ENCODE results near the gene SHBG. TPM values are rescaled to one million over a fixed set of nuclear protein-coding genes. Genes with fewer than 3 reads are reported as not detected.

Gene SHBG, protein sequence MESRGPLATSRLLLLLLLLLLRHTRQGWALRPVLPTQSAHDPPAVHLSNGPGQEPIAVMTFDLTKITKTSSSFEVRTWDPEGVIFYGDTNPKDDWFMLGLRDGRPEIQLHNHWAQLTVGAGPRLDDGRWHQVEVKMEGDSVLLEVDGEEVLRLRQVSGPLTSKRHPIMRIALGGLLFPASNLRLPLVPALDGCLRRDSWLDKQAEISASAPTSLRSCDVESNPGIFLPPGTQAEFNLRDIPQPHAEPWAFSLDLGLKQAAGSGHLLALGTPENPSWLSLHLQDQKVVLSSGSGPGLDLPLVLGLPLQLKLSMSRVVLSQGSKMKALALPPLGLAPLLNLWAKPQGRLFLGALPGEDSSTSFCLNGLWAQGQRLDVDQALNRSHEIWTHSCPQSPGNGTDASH
- total RNA-seq (2014; rRNA removed; shearing (Covaris generic)), result not detected in 2 replicates

DNA sequence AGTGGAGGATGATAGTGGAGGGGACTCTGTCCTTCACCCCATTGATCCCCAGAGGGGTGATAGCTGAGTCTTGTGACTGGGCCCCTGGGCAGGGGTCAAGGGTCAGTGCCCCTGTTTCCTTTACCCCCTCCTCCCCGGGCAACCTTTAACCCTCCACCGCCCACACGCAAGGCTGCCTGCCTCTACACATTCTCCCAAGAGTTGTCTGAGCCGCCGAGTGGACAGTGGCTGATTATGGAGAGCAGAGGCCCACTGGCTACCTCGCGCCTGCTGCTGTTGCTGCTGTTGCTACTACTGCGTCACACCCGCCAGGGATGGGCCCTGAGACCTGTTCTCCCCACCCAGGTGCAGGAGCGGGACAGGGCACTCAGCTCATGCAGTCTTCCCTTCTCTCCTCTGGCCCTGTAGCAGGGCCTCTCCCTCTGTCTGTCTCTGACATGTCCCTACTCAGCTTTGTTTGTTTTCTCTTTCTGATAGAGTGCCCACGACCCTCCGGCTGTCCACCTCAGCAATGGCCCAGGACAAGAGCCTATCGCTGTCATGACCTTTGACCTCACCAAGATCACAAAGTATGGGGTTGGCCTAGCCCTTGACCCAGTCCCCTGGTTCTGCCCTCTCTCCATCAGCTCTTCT, at the start of gene SHBG:
SHBG (plus strand) TSS at position 197 of the 633 bp plus-strand sequence; CDS start at position 235, 38 bp downstream.

DNA sequence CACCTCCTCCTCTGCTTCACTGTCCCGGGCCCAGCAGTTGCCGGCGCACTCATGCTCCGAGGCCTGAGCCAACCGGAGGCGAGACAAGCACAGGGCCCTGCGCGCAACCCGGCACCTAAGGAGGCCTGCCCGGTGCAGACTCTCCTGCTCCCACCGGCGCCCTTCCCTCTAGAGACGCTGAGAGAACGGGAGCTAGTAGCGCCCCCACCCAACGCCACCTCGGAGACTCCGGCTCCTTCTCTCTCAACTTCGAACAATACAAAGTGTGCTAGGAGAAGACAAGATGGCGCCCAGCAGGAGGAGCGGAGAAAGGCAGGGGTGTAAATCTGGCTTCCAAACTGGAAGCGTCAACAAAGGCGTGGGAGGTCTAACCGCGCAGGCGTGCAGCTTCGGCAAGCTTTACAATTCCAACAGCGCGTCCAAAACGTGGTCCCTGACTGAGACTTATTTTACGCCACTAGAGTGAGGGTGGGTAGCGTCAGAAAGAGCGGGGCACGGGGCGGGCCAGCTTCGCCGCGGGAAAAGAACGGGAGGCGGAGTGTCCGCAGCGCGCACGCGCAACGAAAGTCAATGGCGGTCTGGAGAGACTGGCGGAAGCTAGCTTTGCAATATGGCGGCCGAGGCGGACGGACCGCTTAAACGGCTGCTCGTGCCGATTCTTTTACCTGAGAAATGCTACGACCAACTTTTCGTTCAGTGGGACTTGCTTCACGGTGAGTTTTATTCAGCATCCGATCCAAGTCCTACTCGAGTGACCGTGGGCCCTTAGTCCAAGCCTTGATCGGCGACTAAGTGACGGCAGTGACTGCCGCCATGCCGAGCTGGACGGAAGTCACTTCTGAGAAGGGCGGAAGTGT, 46.5 kb upstream of the SHBG start, which contains the start of gene MPDU1:
MPDU1 (plus strand) TSS at position 600 of the 857 bp plus-strand sequence; CDS start at position 611, 11 bp downstream.

DNA sequence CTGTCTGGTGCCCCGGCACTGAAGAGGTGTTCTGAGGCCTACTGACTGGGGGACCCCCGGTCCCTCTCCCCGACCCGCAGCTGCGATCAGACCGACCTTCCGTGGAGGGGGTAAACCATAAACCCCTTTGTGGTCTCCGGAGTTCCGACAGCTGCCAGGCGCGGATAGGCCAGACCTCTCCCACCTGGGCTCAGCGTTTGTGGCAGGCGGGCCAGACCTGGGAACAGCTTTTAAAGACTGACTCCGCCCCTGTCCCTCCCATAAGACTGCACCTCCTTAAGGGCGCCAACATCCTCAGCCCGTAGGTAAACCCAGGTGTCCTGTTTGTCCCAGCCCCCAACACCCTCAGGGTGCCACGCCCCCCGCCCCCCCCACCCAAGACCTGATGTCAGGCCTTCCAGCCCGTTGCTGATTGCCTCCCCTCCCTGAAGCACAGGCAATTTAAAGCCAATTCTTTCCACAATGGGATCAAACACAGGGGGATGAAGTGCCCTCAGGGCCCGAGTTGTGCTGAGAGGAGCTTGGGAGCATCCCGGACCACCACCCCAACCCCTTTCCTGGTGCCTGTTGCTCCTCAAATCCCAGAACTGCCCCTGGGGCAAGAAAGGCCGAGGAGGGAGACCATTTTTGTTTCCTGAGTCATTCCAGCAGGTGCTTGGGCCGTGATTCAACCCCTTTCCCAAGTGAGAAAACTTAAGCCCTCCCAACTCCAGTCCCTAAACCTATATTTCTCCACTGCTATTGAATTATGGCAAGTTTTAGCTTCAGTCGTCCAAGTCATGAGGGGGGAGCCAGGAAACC, 39.8 kb upstream of the SHBG start, which contains the start of gene SOX15:
SOX15 (minus strand) TSS at position 204 of the 801 bp plus-strand sequence. CDS start 418 bp downstream, outside the sequence.

DNA sequence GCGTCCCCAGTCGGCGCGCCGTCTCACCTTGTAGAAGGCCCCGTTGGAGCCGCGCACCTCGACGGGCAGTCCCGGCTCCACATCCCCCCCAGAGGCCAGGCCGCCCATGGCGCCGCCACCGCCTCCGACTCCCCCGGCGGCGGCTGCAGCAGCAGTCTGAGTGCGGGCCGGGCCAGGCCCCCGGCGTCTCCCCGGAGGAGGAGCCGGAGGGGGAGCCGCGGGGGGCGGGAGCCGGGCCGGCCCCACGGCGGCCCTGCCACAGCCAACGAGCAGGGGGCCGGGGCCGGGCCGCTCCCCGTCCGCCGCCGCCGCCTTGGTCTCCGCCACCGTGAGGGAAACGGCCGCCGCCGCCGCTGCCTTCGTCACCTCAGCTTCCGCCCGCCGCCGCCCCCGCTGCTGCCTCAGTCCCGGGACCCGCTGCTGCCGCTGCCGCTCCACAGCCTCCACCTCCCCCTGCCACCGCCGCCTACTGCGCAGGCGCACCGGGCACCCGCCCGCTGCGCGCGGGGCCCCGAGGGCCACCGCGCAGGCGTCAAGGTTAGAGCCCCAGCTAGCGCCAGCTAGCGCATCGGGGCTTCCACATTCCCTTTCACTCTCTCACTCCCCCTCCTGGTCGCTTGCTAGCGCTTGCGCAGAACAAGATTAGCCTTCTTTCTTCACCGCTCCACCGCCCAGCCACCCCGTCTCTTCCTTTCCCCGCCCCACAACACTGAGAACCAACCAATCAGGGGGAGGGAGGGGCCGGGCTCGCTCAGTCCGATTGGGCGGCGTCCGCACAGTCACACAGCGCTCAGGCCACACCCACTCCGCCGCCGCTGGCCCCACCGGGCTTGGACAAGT, 15.3 kb upstream of the SHBG start, which contains the start of gene FXR2:
FXR2 (minus strand) TSS at position 473 of the 840 bp plus-strand sequence; CDS start at position 108, 365 bp downstream.

DNA sequence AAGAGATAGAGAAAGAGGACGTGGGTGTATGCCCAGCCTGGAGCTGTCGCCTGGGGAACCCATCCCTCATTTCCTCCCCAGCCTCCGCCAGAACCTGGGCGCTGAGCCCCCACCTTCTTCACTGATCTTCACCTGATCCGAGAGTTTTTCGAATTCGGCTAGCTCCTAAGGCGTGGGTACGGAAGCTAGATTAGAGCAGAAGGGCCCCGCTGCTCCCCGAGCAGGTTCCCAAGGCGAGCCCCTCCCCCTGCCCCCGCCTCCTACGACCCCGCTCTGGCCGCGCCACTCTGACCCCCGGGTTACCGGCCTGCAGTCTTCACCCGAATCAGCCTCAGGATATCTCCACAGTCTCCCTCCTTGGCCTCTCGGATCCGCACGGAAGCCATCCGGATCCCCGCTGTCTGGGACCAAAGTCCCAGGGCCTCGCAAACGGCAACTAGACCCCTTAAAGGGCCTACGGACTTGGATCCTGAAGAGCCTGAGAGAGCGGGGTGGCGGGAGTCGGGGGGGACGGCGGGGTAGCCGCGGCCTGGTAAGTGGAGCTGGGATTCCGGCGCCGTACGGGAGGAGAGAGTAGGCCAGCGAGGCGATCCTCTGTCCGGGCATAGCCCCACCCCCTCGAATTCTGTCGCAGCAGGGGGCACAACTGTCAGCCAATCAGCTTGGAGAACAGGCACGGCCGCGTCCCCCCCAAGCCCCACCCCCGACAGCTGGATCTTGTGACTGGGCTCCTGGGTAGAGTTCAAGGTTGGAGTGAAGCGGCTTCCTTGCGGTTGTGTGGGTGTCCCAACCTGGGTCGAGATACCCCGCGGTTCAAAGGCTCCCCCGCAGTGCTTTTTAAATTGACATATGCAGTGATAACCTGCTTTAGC, 2.4 kb upstream of the SHBG start, which contains the start of gene SAT2:
SAT2 (minus strand) TSS at position 572 of the 872 bp plus-strand sequence; CDS start at position 386, 186 bp downstream.

DNA sequence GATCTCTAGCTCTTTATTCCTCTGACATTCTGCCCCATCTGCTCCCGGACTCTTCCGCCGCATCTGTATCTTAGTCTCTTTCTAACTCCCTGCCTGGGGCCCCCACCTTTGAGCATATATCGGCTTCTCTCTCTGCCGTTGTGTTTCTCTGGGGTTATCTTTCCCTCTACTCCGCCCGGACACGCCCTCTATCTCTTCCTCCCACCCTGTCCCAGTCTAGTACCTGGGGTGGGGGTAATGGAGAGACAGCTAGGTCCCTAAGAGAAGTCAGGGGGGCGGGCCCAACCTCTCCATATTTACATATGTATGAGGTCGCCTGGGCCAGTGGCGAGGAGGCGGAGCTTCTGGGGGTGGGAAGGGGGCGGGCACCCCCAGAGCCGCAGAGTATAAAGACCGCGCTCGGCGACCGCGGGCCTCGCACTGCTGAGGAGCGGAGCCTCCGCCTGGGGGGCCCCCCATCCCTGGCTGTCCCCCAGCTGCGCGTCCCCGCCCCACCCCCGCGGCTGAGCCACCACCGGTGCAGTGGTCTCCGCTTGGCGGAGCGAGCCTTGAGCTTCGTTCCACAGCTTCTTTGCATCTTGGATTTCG, 20.7 kb downstream of the SHBG start, which contains the start of gene ATP1B2:
ATP1B2 (plus strand) TSS at position 418 of the 588 bp plus-strand sequence. CDS start 593 bp downstream, outside the sequence.

Small RNA genes within 50 kb of the gene (small RNA-seq; reads per million reads assigned to genes)
- not detected for gene CD68

Other genes with a start within 250 kb of the SHBG start
- 1.0 and 2.4 TPM in 2 replicates for gene TNK1, start 249.0 kb upstream of the SHBG start, total RNA-seq (2014; rRNA removed; shearing (Covaris generic))
- 32.1 and 34.0 TPM in 2 replicates for gene PLSCR3, start 235.6 kb upstream of the SHBG start, total RNA-seq (2014; rRNA removed; shearing (Covaris generic))
- gene TMEM256, start 226.0 kb upstream of the SHBG start, total RNA-seq (2014; rRNA removed; shearing (Covaris generic)), result 111 and 127 TPM in 2 replicates
- 9.7 and 10.0 TPM in 2 replicates for gene NLGN2, start 222.3 kb upstream of the SHBG start, total RNA-seq (2014; rRNA removed; shearing (Covaris generic))
- gene SPEM1, start 209.8 kb upstream of the SHBG start, total RNA-seq (2014; rRNA removed; shearing (Covaris generic)), result not detected in 2 replicates
- gene SPEM2, start 204.5 kb upstream of the SHBG start, total RNA-seq (2014; rRNA removed; shearing (Covaris generic)), result not detected in 2 replicates
- gene SPEM3, start 201.3 kb upstream of the SHBG start, total RNA-seq (2014; rRNA removed; shearing (Covaris generic)), result not detected in 2 replicates
- gene TMEM102, start 194.7 kb upstream of the SHBG start, total RNA-seq (2014; rRNA removed; shearing (Covaris generic)), result 4.0 and 7.8 TPM in 2 replicates
- gene FGF11, start 190.6 kb upstream of the SHBG start, total RNA-seq (2014; rRNA removed; shearing (Covaris generic)), result 0.38 and 0.98 TPM in 2 replicates
- gene CHRNB1, start 185.1 kb upstream of the SHBG start, total RNA-seq (2014; rRNA removed; shearing (Covaris generic)), result 6.1 and 6.9 TPM in 2 replicates
- 12.8 and 13.5 TPM in 2 replicates for gene ZBTB4, start 150.5 kb upstream of the SHBG start, total RNA-seq (2014; rRNA removed; shearing (Covaris generic))
- gene SLC35G6, start 148.7 kb upstream of the SHBG start, total RNA-seq (2014; rRNA removed; shearing (Covaris generic)), result not detected in 2 replicates
- gene POLR2A, start 145.8 kb upstream of the SHBG start, total RNA-seq (2014; rRNA removed; shearing (Covaris generic)), result 53.6 and 115 TPM in 2 replicates
- gene TNFSF12, start 81.1 kb upstream of the SHBG start, total RNA-seq (2014; rRNA removed; shearing (Covaris generic)), result 0.45 and 0.66 TPM in 2 replicates
- 0.90 and 1.5 TPM in 2 replicates for gene TNFSF13, start 71.4 kb upstream of the SHBG start, total RNA-seq (2014; rRNA removed; shearing (Covaris generic))
- gene SENP3, start 68.2 kb upstream of the SHBG start, total RNA-seq (2014; rRNA removed; shearing (Covaris generic)), result 96.6 and 98.8 TPM in 2 replicates
- 29.1 and 38.4 TPM in 2 replicates for gene CD68, start 50.5 kb upstream of the SHBG start, total RNA-seq (2014; rRNA removed; shearing (Covaris generic))
- 88.3 and 111 TPM in 2 replicates for gene MPDU1, start 46.3 kb upstream of the SHBG start, total RNA-seq (2014; rRNA removed; shearing (Covaris generic))
- 0.60 TPM in 1 of 2 replicates, not detected in the other for gene SOX15, start 40.0 kb upstream of the SHBG start, total RNA-seq (2014; rRNA removed; shearing (Covaris generic))
- 78.4 and 79.8 TPM in 2 replicates for gene FXR2, start 15.2 kb upstream of the SHBG start, total RNA-seq (2014; rRNA removed; shearing (Covaris generic))
- gene SAT2, start 2.3 kb upstream of the SHBG start, total RNA-seq (2014; rRNA removed; shearing (Covaris generic)), result 36.6 and 36.9 TPM in 2 replicates
- 0.03 and 0.08 TPM in 2 replicates for gene ATP1B2, start 20.8 kb downstream of the SHBG start, total RNA-seq (2014; rRNA removed; shearing (Covaris generic))
- 40.1 and 41.7 TPM in 2 replicates for gene TP53, start 57.4 kb downstream of the SHBG start, total RNA-seq (2014; rRNA removed; shearing (Covaris generic))
- gene WRAP53, start 58.3 kb downstream of the SHBG start, total RNA-seq (2014; rRNA removed; shearing (Covaris generic)), result 10.4 and 22.0 TPM in 2 replicates
- gene EFNB3, start 75.1 kb downstream of the SHBG start, total RNA-seq (2014; rRNA removed; shearing (Covaris generic)), result 2.6 and 3.1 TPM in 2 replicates
- 4.2 and 8.5 TPM in 2 replicates for gene DNAH2, start 87.6 kb downstream of the SHBG start, total RNA-seq (2014; rRNA removed; shearing (Covaris generic))
- gene KDM6B, start 204.1 kb downstream of the SHBG start, total RNA-seq (2014; rRNA removed; shearing (Covaris generic)), result 38.3 and 73.9 TPM in 2 replicates
- 1.4 TPM in 1 of 2 replicates, not detected in the other for gene TMEM88, start 224.9 kb downstream of the SHBG start, total RNA-seq (2014; rRNA removed; shearing (Covaris generic))
- 159 and 172 TPM in 2 replicates for gene NAA38, start 227.4 kb downstream of the SHBG start, total RNA-seq (2014; rRNA removed; shearing (Covaris generic))
- 9.3 and 11.5 TPM in 2 replicates for gene CYB5D1, start 227.9 kb downstream of the SHBG start, total RNA-seq (2014; rRNA removed; shearing (Covaris generic))

Measured in A375 (cell line).